GM19023 (cell line): Measurements from ENCODE around the gene OCA2.
"Not testable (repeated sequence)": the region's sequence is repeated elsewhere in the genome, so short reads cannot be mapped to it uniquely, and the experiment has no call there.

Source experiments
- ATAC-seq: cut with Tn5 transposase; IDR thresholded peaks from one replicate; pipeline ENCODE4 v1.9.1; 2021; ENCODE audit warnings: mild to moderate bottlenecking, moderate library complexity; ENCODE audit not compliant: unreplicated experiment

OCA2 gene

GRCh38 chr15:27853624-27854455, 245.3 kb downstream of the OCA2 start:
- ATAC-seq = no peak

- no peak for ATAC-seq
Measured at GRCh38 chr15:27851858-27852210, 247.3 kb downstream of the OCA2 start.

- ATAC-seq = no peak
Measured at GRCh38 chr15:27850981-27851857, 247.9 kb downstream of the OCA2 start.

- no peak for ATAC-seq
Measured at GRCh38 chr15:27850050-27850449, 249.1 kb downstream of the OCA2 start.

GRCh38 chr15:27848936-27849335, 250.2 kb downstream of the OCA2 start:
- ATAC-seq = not testable (repeated sequence)

GRCh38 chr15:27847775-27848710, 251.1 kb downstream of the OCA2 start:
- no peak for ATAC-seq

GRCh38 chr15:27846722-27847395, 252.3 kb downstream of the OCA2 start:
- ATAC-seq = no peak

- no peak for ATAC-seq
Measured at GRCh38 chr15:27845535-27846369, 253.4 kb downstream of the OCA2 start.

GRCh38 chr15:27844018-27844666, 255.0 kb downstream of the OCA2 start:
- no peak for ATAC-seq

- ATAC-seq = no peak
Measured at GRCh38 chr15:27843146-27843545, 256.0 kb downstream of the OCA2 start.

- no peak for ATAC-seq
Measured at GRCh38 chr15:27842526-27842925, 256.6 kb downstream of the OCA2 start.

- no peak for ATAC-seq
Measured at GRCh38 chr15:27835233-27835939, 263.7 kb downstream of the OCA2 start.

GRCh38 chr15:27834684-27835083, 264.4 kb downstream of the OCA2 start:
- ATAC-seq = no peak

GRCh38 chr15:27833974-27834373, 265.1 kb downstream of the OCA2 start:
- ATAC-seq = no peak

GRCh38 chr15:27833178-27833577, 265.9 kb downstream of the OCA2 start:
- no peak for ATAC-seq

GRCh38 chr15:27832237-27832596, 266.9 kb downstream of the OCA2 start:
- no peak for ATAC-seq

GRCh38 chr15:27831384-27832236, 267.5 kb downstream of the OCA2 start:
- no peak for ATAC-seq
